SKM-1 (cell line): ENCODE measurements around the gene MYLK2.

Experiments used
- DNase-seq: peaks from one replicate; lab custom pipeline; 2025; ENCODE audit not compliant: unreplicated experiment; lab: John Stamatoyannopoulos, UW

The MYLK2 gene

GRCh38 chr20:31851240-31851955 lies 32.2 kb downstream of the MYLK2 start:
- no peak for DNase-seq

- no peak for DNase-seq
Measured at GRCh38 chr20:31853481-31853880, 34.3 kb downstream of the MYLK2 start.

- no peak for DNase-seq
Measured at GRCh38 chr20:31856516-31856915, 37.4 kb downstream of the MYLK2 start.

GRCh38 chr20:31857861-31858759 lies 39.0 kb downstream of the MYLK2 start:
- no peak for DNase-seq

- DNase-seq: no peak
Measured at GRCh38 chr20:31858760-31859083, 39.6 kb downstream of the MYLK2 start.

GRCh38 chr20:31859266-31859997 lies 40.3 kb downstream of the MYLK2 start:
- DNase-seq: no peak

GRCh38 chr20:31859998-31860380 lies 40.8 kb downstream of the MYLK2 start:
- DNase-seq: no peak

- DNase-seq: no peak
Measured at GRCh38 chr20:31860390-31861134, 41.4 kb downstream of the MYLK2 start.

- no peak for DNase-seq
Measured at GRCh38 chr20:31861135-31861384, 41.9 kb downstream of the MYLK2 start.

GRCh38 chr20:31861385-31862156 lies 42.4 kb downstream of the MYLK2 start:
- no peak for DNase-seq

GRCh38 chr20:31862157-31862470 lies 43.0 kb downstream of the MYLK2 start:
- no peak for DNase-seq

GRCh38 chr20:31862506-31862905 lies 43.4 kb downstream of the MYLK2 start:
- no peak for DNase-seq

GRCh38 chr20:31863296-31864085 lies 44.3 kb downstream of the MYLK2 start:
- no peak for DNase-seq

GRCh38 chr20:31864521-31865400 lies 45.6 kb downstream of the MYLK2 start:
- DNase-seq: no peak

GRCh38 chr20:31866221-31866620 lies 47.1 kb downstream of the MYLK2 start:
- DNase-seq: no peak

- no peak for DNase-seq
Measured at GRCh38 chr20:31868853-31869672, 49.9 kb downstream of the MYLK2 start.

GRCh38 chr20:31869673-31869941 lies 50.5 kb downstream of the MYLK2 start:
- no peak for DNase-seq

- no peak for DNase-seq
Measured at GRCh38 chr20:31869942-31870725, 51.0 kb downstream of the MYLK2 start, which contains the start of the genes DUSP15 and TTLL9. Gene DUSP15, minus strand, starts transcription at chr20:31870527. Its CDS starts 190 bp downstream, at chr20:31870337. Gene TTLL9, plus strand, starts transcription at chr20:31870634. Its CDS starts 493 bp downstream, at chr20:31871127.
